EH (cell line): Measurements from ENCODE around the gene SRPRB.

Experiments used
- DNase-seq: peaks from one replicate; pipeline ENCODE4 v3.0.0-alpha.2; 2015; ENCODE audit warnings: low read depth

SRPRB gene

DNA sequence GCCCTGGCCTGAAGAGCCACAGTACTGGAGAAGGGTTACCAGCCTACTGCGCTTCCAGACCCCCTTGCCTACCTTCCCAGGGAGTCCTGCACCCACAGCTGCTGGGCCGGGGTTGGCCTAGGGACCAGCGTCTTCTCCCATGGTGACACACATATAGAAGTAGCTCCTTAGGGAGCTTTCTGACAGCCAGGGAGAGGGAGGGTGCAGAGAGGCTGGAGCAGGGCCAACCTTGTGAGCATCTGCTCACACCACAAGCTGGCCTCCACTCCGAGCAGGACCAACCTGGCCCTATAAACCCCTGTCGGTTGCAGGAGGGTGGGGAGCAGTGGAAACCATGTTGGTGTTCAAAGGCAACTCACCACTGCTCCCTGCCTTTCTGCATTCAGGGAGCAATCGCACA, 35.2 kb downstream of the SRPRB start:
- no peak for DNase-seq

DNA sequence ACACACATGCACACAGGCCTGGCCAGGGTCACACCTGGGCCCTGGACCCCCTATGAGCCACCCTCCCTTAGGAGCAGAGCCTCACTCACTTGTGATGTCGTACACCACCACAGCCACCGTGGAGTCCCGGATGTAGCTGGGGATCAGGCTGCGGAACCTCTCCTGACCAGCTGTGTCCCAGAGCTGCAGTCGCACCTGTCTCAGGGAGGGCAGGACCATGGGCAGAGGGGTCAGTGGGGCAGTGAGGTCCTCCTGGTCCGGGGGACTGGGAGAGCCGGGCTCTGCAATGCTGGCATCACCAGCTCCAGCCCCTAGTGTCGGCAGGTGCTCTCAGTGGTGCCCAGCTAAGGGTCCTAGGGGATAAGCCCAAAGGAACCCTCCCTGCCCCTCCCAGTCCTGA, 35.6 kb downstream of the SRPRB start:
- DNase-seq: no peak

DNA sequence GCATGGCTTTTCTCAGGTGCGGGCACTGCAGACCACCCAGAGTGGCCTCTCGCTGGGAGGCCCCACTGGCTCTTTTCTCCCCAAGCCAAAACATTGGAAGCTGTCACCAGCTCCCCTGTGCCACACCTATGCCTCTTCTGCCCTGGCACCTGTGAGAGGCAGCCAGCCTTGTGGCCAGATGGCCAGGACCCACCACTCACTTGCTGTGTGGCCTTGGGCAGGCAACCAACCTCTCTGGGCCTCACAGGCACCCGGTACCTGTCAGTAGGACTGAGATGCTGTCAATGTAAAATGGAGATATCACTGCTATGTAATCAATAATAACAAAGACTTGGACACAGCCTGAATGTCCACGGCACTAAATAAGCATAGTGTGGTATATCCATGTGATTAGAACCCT, 36.5 kb downstream of the SRPRB start:
- DNase-seq: no peak

DNA sequence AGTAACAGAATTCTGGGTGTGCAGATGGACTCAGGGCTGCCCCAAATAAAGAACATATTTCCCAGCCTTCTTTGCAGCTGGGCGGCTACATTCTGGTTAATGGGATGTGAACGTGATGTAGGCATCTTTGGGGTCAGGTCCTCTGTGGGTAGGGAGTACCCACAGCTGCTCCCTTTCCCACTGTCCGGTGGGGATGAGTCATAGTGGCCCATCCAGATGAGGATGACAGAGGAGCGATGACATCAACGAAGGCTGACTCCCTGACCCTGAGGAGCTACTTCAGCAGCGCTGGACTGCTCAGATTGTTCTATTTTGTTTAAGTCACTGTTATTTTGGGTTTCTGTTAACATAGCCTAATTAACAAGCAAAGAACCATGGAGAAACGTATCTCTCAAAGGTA, 38.0 kb downstream of the SRPRB start:
- DNase-seq: peak; percentile 78

DNA sequence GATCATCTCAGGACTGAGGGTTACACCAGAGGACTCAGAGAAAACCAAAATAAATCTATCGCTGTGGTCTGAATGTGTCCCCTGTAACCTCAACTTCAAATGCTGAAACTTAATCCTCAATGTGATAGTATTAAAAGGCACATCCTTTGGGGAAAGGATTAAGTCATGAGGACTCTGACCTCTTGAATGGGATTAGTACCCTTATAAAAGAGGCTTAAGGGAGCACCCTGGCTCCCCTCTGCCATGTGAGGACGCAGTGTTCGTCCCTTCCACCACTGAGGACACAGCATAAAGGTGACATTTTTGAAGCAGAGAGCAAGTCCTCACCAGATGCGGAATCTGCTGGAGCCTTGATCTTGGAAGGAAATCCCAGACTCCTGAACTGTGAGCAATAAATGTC, 39.5 kb downstream of the SRPRB start:
- DNase-seq: no peak

DNA sequence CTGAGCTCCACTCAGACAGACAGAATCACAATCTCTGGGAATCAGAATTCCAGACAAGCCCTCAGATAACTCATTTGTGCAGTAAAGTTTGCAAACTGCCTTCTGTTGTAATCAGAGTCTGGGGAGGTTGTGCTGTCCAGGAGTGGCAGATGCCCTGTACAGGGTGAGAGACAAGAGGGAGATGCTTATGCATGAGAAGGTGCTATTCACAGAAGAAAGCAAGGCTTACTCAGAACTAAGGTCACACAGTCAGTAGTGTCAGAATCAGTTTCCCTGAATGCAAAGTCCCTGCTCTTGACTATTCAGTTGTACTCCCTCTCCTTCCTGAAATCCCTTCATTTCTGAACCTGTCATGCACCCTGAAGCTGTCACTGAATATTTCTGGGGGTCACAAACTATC, 43.7 kb downstream of the SRPRB start:
- DNase-seq: no peak

DNA sequence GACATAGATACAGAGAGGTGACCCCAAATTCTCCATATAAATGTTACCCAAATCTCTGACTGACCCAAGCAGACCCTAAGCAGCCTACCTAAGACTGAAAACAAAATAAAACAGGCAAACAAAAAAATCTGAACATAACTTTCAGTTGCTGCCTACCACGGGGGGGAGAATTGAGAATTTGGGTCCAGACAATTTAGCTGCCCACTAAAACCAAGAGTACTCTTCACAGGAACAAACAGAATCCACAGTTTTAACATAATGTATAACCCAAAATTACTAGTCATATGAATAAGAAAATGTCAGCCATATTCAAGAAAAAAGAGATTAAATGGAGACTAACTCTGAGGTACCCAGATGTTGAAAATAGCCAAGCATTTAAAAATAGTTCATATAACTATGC, 44.4 kb downstream of the SRPRB start:
- no peak for DNase-seq

DNA sequence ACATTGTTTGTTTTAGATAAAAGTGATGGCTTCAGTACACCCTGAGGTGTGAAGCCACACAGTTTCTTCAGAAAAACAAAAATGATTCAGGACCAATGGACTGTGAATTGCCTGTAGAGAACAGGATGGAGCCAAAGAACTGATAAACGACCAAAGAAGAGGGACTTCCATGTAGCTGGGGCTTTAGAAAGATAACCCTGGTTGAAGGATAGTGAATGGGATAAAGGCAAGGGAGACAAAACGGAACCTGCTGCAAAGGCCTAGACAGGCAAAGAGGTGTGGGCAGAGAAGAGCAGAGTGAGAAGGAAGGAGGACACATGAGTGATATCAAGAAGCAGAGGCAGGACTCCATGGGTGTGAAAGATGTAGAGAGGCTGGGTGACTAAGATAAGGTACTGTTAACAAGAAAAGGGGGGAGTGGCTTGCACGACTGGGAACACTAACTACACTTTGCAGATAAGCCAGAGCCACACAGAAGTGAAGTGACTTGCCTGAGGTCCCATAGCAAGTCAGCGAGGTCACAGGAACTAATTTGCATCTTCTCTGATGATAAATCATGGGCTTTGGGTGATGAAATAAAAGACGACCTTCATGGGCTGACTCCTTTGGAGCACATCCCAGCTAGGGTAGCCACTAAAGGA, 45.8 kb downstream of the SRPRB start:
- DNase-seq: no peak

DNA sequence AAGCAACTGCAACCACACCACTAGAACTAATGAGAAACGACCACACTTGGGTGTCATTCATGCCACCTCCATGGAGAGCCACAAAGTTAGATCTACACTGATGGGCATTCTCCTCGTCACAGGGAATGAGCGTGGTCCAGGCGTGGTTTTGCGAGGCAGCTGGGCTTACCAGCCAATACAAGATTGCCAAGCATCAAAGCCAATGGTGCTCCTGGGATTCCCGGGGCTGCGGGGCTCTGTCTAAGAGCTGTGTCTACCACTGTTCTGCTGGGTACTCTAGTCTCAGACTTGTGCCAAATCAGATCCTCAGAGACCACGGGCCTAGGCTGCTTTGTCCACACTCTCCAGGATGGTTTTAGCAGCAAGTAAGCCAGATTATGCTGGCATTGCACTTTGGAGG, 46.3 kb downstream of the SRPRB start:
- no peak for DNase-seq

DNA sequence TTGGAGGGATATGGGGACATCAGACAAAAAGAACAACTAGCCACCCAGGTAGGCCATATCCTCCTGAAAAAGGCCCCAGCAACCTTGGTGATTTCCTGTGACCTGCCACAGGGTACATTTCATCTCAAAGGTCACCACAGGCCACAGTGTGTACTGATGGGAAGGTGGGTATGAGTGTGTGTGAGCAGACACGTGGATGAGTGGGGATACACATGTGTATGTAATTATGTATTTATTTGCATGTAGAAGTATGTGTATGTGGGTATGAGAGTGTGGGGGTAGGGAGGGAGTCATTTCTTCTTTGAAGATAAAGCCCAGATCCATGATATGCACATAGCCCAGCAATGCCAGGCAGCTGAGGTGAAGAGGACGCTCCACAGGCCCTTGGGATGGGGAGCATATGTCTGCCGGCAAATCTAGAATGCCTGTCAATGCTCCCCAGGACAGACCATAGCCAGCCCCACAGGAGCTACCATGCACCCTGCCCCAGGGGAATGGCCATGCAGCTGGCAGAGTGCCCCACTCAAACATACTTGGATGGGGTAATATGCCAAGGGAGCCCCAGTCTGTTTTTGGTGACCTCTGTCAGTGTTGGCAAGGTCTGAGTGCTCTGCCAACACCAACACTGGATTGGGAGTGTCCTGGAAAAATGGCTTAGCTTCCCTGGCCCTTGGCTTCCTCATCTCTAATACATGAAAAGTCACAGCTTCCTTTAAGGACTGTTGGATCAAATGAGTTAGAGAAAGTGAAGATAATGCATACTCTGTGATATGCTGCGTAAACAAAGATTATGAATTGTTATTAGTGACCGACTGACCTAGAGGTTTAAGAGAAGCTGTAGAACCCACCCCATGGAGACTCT, 47.7 kb downstream of the SRPRB start:
- DNase-seq: no peak

DNA sequence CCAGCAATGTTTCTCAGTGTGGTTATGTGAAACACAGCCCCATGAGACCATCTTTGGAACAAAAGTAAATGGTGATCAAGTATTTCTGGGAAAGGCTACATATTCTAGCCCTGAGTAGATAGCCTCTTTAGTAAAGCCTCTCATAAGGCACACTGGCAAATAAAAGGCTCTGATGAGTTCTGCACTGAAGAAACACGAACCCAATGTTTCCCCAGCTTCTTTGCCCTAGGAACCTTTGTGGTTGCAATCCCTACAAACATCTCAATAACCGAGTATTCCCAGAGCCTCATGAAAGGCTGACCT, 48.3 kb downstream of the SRPRB start:
- DNase-seq: no peak

DNA sequence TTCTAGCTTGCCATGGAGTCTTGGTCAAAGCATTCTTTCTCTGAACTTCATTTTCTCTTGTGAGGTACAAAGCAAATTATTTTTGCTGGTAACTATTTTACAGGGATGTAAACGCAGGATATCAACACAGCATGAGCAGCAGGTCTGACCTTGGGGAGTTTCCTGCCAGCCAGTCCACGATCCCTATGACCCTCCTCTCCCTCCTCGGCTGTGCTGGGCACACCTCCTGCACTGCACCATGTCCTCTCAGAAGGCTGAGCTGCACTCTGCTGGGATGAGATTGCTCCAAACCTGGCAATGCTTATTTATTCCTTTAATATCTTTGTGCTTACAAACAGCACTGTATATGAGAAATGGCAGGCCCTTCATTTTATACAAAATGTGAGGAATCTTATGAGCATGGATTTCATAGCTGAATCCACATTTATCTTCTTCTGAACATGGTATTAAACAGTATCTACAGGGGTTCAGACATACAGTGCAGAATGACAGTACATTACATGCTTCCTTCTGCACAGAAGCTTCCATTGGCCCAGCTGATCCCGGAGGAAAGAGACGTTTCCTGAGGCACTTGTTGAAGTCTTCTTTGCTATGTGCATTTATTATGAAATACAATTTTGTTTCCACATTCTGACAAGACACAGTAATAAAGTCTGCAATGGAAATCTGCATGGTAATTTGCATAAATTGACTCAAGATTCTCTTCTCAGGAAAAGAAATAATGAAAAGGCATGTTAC, 48.8 kb downstream of the SRPRB start:
- DNase-seq: no peak

DNA sequence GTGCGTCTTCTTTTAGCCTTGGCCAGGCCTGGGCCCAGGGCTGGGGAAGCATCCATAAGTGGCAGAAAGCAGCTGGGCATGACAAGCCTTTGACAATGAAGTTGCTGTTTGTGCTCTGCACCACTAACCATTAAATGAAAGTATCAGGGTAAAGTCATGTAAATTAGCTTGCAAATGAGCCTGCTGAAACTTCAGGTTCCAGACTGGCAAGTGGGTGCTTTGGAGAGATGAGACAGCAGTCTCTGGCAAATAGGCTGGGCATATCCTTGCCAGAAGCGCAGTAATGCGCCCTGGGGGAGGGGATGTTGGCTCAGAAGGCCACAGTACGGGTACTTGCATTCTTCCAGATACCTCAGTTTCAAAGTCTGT, 49.4 kb downstream of the SRPRB start:
- no peak for DNase-seq

DNA sequence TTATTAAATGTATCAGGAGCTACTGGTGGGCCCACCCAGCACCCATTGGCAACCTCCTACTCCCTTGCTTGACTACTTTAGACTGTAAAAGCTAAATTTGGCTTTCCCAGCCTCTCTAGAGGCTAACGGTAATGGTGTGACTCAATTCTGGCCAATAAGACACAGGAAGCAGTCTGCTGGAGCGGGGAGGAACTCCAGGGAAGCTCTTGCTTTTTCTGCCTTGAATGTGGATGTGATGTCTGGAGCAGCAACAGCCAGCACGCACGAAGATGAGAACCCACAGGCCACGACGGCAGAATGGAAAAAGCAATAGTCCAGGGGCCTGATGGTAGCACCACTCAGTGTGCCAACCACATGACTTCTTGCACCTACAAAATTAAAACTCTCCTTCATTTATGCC, 50.2 kb downstream of the SRPRB start:
- DNase-seq: peak; percentile 55

DNA sequence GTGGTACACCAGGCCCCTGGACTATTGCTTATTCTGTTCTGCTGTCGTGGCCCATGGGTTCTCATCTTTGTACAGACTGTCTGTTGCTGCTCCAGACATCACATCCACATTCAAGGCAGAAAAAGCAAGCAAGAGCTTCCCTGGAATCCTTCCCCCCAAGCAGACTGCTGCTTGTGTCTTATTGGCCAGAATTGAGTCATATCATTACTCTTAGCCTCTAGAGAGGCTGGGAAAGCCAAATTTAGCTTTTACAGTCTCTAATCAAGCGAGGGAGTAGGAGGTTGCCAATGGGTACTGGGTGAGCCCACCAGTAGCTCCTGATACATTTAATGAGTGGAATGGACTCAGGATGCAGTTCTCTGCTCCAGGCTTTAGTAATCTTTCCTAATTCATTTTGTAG, 50.7 kb downstream of the SRPRB start:
- DNase-seq: peak; percentile 53

DNA sequence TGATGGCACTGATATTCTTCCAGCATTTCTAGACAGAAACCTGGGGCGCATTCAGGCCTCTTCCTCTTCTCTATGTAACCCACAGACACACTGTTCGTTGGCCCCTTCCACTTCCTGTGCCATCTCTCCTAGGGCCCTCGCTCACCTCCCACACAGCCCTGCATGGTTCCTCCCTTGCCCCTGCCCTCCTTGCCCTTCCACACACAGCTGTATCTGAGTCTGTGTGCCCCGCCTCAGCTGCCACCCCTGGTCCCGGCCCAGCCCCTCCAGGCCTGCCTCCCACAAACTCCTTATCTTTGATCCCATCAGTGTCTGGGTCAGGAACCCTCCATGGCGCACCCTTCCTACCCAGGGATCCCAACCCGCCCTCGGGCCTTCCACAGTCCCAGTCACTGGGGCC, 52.2 kb downstream of the SRPRB start:
- DNase-seq: no peak

DNA sequence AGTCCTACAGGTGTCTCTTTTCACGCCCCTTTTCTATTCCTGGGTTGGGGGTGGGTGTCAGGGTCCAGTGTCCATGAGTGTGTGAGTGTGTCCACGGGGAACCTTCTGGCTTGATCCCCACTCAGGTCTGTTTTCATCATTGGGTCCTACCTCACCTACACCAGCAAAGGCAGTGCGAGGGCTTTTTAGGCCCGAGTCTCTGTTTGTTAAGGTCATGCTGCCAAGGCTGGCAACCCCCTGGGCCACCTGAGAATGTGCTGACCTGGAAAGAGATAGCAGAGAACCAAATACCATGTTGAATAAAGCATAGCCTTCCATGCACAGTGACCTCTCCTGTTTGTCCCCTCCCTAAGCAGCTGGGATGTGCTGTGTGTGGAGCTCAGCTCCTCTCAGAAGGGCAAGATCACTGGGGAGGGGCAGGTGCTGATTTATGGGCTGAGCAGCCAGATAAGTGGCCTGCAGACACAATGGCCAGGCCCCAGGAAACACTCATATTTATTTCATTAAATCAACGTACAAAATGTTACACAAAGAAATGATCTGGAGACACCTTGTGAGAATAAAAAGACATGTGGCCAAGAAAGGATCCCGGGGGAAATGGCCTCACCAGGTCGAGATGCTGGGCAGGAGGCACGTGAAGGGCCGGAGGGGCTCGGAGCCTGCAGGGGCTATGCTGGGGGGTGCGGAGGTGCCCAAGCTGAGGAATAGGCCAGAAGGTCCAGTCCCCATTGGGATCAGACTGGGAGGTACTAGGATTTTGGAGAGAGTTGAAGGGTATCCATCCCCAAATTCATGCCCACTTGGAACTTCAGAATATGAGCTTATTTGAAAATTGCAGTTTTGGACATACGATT, 54.0 kb downstream of the SRPRB start:
- DNase-seq: no peak

DNA sequence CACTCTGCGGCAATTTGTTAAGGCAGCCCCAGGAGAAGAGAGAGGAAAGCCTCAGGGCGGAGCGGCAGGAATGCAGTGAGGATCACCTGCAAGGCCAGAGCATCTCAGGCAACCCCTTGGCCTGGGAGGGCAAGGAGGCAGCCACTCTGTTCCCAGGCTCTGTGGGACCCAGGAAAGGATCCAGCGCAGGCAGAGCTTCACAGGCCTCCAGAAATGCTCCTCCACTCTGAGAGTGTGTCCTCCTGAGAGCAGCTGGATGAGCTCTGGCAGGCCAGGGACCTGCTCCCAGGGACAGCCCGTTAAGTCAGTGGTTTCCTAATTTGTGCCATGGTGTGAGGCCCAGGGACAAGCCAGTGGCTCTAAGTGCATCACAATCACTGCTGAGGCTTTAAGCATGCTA, 54.9 kb downstream of the SRPRB start:
- no peak for DNase-seq

DNA sequence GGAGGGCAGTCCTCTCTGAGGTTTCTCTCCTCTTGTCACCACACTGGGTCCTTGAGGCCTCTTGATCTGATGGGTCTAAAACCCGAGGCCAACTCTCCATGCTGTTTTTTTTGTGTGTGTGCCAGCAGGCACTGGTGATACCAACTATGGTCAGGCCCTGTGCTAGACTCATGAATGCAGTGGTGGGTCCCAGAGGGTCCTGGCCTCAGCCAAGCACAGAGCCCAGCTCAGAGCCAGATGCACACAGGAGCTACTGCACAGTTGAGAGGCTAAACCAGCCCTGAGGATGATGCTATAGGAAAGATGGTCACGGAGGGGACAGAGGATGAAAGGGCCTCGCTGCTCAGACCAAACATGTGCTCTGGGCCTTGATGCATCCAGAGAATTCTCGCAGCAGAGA, 56.5 kb downstream of the SRPRB start:
- DNase-seq: no peak

DNA sequence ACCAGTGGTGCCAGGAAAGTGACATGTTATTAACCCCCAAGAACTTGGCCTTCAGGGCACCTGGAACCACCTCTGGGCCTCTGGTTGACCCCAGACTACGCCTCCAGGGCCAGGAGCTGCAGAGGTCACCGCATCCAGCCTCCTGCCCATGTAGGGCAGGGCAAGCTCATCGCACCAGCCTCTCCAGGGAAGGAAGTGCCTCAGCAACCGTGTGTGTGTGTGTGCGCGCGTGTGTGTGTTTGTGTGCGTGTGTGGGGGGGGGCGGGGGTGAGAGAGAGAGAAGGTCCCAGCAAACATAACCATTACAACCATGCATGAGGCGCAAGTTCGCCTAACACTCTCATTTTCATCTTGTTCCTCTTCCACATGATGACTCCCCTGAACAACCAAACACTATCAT, 58.3 kb downstream of the SRPRB start:
- DNase-seq: no peak

DNA sequence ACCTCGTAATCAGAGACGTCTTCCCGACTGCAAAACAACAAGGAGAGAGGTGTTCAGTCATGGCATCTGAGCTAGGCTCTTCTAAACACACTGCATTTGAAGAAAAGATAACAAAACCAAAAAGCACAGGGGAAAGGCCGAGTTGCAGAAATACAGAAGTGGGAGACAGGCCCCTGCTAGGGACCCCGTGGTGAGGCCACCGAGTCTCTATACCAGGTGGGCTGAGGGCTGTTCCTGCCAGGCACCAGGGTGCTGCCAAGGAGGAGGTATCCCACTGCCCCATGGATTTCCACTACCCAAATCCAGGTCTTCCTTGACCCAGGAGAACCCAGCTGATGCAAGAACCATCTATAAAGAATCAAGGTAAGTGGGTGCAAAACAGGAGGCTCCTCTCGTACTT, 59.0 kb downstream of the SRPRB start:
- no peak for DNase-seq

DNA sequence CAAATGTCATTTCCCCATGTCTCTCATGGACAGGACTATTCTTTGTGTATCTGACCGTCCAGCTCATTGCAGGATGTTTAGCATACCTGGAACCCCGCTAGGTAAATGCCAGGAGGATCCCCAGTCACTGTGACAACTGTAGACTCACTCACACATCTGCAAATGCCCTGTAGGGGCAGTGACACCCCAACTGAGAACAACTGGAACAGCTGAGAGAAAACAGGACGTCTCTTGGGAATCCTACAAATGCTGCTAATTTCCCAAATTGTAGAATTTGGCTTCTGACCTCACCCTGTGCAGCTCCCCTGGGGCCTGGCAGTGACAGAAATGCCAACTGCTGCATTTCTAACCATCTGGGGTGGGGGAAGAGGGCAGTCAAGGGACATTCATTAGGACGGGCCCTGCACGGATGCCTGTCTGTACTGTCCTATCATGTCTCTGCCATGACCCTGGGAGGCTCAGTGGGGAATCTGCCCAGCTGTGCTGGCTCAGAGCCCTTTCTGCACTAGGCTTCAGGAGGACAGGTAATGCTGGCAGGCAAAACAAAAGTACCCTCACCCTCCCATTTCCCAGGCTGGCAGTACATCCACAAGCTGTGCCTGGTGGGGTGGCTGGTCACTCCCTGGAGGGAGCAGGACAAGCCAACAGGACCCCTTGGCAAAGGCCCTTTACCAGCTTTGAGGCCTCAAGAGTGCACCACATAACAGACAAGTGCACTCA, 59.7 kb downstream of the SRPRB start:
- DNase-seq: no peak
